Astrocyte (in vitro differentiated cells and primary cell): ENCODE measurements around the gene ACIN1. TPM values are rescaled to one million over a fixed set of nuclear protein-coding genes. Genes with fewer than 3 reads are reported as not detected.

ENCODE experiments used
- DNase-seq: peaks from one replicate; pipeline ENCODE4 v3.0.0-alpha.2; 2010; ENCODE audit warnings: low read depth
- FAIRE-seq: peaks from 2 replicates; lab custom pipeline; 2011; peaks lifted over from hg19 to GRCh38; lab: Jason Lieb, UNC
- H2AFZ ChIP-seq: 2 replicates; pipeline ENCODE4 v1.6.0; 2012; ENCODE audit warnings: low read depth, low read length, inconsistent platforms
- H3K27ac ChIP-seq: 2 replicates; pipeline ENCODE4 v1.5.1; 2011; ENCODE audit warnings: low read depth, low read length, inconsistent platforms
- H3K27me3 ChIP-seq: 2 replicates; pipeline ENCODE4 v1.6.0; 2011; ENCODE audit warnings: low read length, inconsistent platforms; ENCODE audit not compliant: insufficient read depth
- H3K36me3 ChIP-seq: 2 replicates; pipeline ENCODE4 v1.5.1; 2011; ENCODE audit warnings: low read length, inconsistent platforms; ENCODE audit not compliant: insufficient read depth
- H3K4me1 ChIP-seq: 2 replicates; pipeline ENCODE4 v1.5.1; 2011; ENCODE audit warnings: low read length, inconsistent platforms; ENCODE audit not compliant: insufficient read depth
- H3K4me2 ChIP-seq: 2 replicates; pipeline ENCODE4 v1.6.0; 2012; ENCODE audit warnings: low read length, inconsistent platforms
- H3K4me3 ChIP-seq: 2 replicates; pipeline ENCODE4 v1.5.1; 2011; ENCODE audit warnings: low read depth, mild to moderate bottlenecking, low read length, inconsistent platforms; ENCODE audit not compliant: insufficient read depth
- H3K79me2 ChIP-seq: 2 replicates; pipeline ENCODE4 v1.6.0; 2012; ENCODE audit warnings: mild to moderate bottlenecking, low read length, inconsistent platforms; ENCODE audit not compliant: insufficient read depth
- H3K9ac ChIP-seq: 2 replicates; pipeline ENCODE4 v1.6.0; 2012; ENCODE audit warnings: mild to moderate bottlenecking, low read length, inconsistent platforms
- H3K9me3 ChIP-seq: 2 replicates; pipeline ENCODE4 v1.5.1; 2012; ENCODE audit warnings: low read depth, mild to moderate bottlenecking, low read length, inconsistent platforms; ENCODE audit not compliant: insufficient read depth
- H4K20me1 ChIP-seq: 2 replicates; pipeline ENCODE4 v1.6.0; 2012; ENCODE audit warnings: low read length, inconsistent platforms; ENCODE audit not compliant: insufficient read depth
- H3K27ac Mint-ChIP-seq: one replicate; pipeline ENCODE4 v1.8.0; 2021; ENCODE audit warnings: mild to moderate bottlenecking, mixed read lengths; ENCODE audit not compliant: unreplicated experiment
- H3K27me3 Mint-ChIP-seq: one replicate; pipeline ENCODE4 v1.8.0; 2021; ENCODE audit warnings: low read depth, mixed read lengths; ENCODE audit not compliant: unreplicated experiment
- H3K36me3 Mint-ChIP-seq: one replicate; pipeline ENCODE4 v1.8.0; 2021; ENCODE audit warnings: low read depth, mixed read lengths; ENCODE audit not compliant: unreplicated experiment
- H3K4me1 Mint-ChIP-seq: one replicate; pipeline ENCODE4 v1.8.0; 2021; ENCODE audit warnings: low read depth, mixed read lengths; ENCODE audit not compliant: unreplicated experiment
- H3K4me3 Mint-ChIP-seq: one replicate; pipeline ENCODE4 v1.8.0; 2021; ENCODE audit warnings: mild to moderate bottlenecking, moderate library complexity, mixed read lengths; ENCODE audit not compliant: unreplicated experiment
- H3K9me3 Mint-ChIP-seq: one replicate; pipeline ENCODE4 v1.8.0; 2021; ENCODE audit warnings: mild to moderate bottlenecking, mixed read lengths; ENCODE audit not compliant: unreplicated experiment
- EZH2 ChIP-seq: IDR thresholded peaks from 2 replicates; pipeline ENCODE4 v1.6.1; 2012; ENCODE audit warnings: mild to moderate bottlenecking, low read length, inconsistent platforms; ENCODE audit not compliant: insufficient read depth
- total RNA-seq: library from RNA; stranded (reverse); gene quantifications from 2 replicates; pipeline ENCODE4 v1.2.1, GENCODE V29; 2021
- TF ChIP-seq, protein P1 (sequence below): IDR thresholded peaks from 2 replicates; pipeline ENCODE4 v1.5.1; 2011; ENCODE audit warnings: low read depth, mild to moderate bottlenecking, inconsistent platforms, low read length, moderate library complexity; ENCODE audit not compliant: insufficient read depth

ACIN1 gene
- total RNA-seq, 1 donor from 2014 or later: 208 TPM

DNA sequence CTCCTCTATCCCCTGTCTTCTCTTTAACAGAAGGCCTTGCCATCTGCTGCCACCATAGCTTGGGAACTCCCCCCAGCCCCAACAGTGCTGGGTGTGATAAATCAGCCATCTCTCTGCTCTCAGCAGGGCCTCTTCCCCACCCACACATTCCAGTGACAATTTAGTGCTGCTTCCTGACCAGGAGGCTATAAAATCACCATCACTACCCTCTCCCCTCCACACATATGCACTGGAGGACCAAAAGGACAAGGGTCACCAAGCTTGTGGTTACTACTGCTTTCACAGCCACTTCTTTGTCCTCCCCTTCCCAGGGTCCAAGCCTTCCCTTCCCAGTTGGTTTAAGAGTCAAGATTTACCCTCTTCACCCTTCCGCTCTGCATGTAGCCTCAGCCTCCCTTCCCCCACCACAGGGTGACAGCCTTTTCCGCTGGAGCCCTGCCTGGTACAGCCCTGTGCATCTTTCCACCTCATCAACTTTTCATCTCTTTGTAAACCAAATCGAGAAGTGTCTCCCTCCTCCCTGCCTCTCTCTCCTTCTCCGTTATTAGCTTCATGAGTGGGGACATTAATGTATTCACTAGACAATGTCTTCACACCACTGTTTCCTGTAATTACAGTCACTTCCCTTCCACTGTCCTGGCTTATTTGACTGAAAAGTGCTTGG lies 69.7 kb downstream of the ACIN1 start:
- FAIRE-seq (no peak), DNase-seq (no peak)
- peaks cover 22% of the 10 kb centered on the region for H3K36me3 ChIP-seq
- H3K4me2 ChIP-seq: peak overlapping the region; percentile 23
- Mint-ChIP-seq H3K4me3 (no peak overlapping the region), H3K27me3 (no peaks in the 10 kb centered on the region), H3K27ac (peak overlapping the region; percentile 8), H3K9me3 (peaks cover 2% of the 10 kb centered on the region), H3K36me3 (peaks cover 23% of the 10 kb centered on the region), H3K4me1 (peaks cover 20% of the 10 kb centered on the region)
- no peak overlapping the region for H3K9ac ChIP-seq
- TF ChIP-seq, protein P1, sequence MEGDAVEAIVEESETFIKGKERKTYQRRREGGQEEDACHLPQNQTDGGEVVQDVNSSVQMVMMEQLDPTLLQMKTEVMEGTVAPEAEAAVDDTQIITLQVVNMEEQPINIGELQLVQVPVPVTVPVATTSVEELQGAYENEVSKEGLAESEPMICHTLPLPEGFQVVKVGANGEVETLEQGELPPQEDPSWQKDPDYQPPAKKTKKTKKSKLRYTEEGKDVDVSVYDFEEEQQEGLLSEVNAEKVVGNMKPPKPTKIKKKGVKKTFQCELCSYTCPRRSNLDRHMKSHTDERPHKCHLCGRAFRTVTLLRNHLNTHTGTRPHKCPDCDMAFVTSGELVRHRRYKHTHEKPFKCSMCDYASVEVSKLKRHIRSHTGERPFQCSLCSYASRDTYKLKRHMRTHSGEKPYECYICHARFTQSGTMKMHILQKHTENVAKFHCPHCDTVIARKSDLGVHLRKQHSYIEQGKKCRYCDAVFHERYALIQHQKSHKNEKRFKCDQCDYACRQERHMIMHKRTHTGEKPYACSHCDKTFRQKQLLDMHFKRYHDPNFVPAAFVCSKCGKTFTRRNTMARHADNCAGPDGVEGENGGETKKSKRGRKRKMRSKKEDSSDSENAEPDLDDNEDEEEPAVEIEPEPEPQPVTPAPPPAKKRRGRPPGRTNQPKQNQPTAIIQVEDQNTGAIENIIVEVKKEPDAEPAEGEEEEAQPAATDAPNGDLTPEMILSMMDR: no peak
- no peak for TF ChIP-seq EZH2
- H3K79me2 ChIP-seq: peaks cover 15% of the 10 kb centered on the region
- H4K20me1 ChIP-seq: peaks cover 47% of the 10 kb centered on the region
- no peaks in the 10 kb centered on the region for H3K9me3 ChIP-seq
- peaks cover 8% of the 10 kb centered on the region for H3K4me1 ChIP-seq
- H3K27me3 ChIP-seq: no peaks in the 10 kb centered on the region
- H3K4me3 ChIP-seq: no peak overlapping the region
- no peak overlapping the region for H2AFZ ChIP-seq
- H3K27ac ChIP-seq: no peak overlapping the region

DNA sequence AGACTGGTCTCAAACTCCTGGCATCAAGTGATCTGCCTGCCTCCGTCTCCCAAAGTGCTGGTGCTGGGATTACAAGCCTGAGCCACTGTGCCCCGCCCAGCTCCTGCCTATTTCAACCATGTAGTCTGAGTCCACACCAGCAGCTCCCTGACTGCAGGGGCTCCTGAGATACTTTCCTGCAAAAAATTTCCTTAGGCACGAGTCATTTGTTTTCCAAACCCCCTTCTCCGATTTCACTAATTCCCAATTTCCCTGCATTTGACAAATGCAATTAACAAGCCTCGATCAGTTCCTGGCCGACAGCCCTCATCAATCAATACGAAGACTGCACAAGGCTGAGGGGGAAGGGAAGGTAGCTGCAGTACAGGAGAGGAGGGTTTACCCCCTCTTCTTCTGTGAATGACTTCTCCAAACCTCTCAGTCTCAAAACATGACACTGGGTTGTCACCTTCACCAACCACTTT lies 70.3 kb downstream of the ACIN1 start:
- peak overlapping the region; percentile 8 for H3K27ac Mint-ChIP-seq
- no peak for FAIRE-seq

More for the DNA sequence above, 70.3 kb downstream of the ACIN1 start:
- no peak overlapping the region for H2AFZ ChIP-seq
- Mint-ChIP-seq H3K4me1 (peaks cover 20% of the 10 kb centered on the region), H3K9me3 (peaks cover 2% of the 10 kb centered on the region), H3K4me3 (no peak overlapping the region), H3K36me3 (peaks cover 23% of the 10 kb centered on the region), H3K27me3 (no peaks in the 10 kb centered on the region)
- H3K4me2 ChIP-seq: no peak overlapping the region
- H3K79me2 ChIP-seq: peaks cover 14% of the 10 kb centered on the region
- no peak overlapping the region for H3K4me3 ChIP-seq
- TF ChIP-seq EZH2: no peak
- TF ChIP-seq, protein P1: no peak
- no peaks in the 10 kb centered on the region for H3K27me3 ChIP-seq
- H3K9ac ChIP-seq: no peak overlapping the region
- H3K4me1 ChIP-seq: peaks cover 8% of the 10 kb centered on the region
- peaks cover 22% of the 10 kb centered on the region for H3K36me3 ChIP-seq
- no peak for DNase-seq
- no peak overlapping the region for H3K27ac ChIP-seq
- no peaks in the 10 kb centered on the region for H3K9me3 ChIP-seq
- H4K20me1 ChIP-seq: peaks cover 47% of the 10 kb centered on the region
